Measurements from ENCODE around the gene EGFL7. TPM values are rescaled to one million over a fixed set of nuclear protein-coding genes. Genes with fewer than 3 reads are reported as not detected.

EGFL7 gene
- total and polyA plus RNA-seq, 2 of the 8 experiments (the other 6 are each of a cell fraction or from before 2014, with no cell fraction given): 37.8 to 53.4 TPM

DNA sequence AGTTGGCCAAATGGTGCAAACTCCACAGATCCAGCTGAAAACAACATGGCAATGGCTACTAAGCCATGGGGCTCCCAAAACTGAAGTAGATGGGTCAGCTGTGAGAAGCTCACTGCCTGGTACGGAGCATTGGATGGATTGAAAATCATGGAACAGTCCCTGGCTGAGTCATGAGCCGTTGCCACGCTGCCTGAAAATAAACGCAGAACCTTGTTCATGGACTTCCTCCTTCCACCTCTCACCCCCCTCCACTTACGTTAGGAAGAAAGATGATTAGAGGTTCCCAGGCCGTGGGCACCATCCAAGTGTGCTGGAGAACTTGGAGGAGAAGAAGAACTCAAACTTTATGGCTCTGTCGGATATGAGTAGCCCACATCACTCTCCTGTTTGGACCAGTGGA lies 42.8 kb downstream of the EGFL7 start (continued):
- TF ChIP-seq SUZ12 (IDR thresholded peaks at IDR 0.05; ENCODE audit: low read length): no peak
- TF ChIP-seq, protein P1, sequence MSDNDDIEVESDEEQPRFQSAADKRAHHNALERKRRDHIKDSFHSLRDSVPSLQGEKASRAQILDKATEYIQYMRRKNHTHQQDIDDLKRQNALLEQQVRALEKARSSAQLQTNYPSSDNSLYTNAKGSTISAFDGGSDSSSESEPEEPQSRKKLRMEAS (IDR thresholded peaks at IDR 0.05): no peak
- TF ChIP-seq POU5F1 (IDR thresholded peaks at IDR 0.05; ENCODE audit: low read depth, low read length): no peak
